HG02610 (cell line): ENCODE measurements around the gene RPUSD1.
"Not testable (repeated sequence)": the region's sequence is repeated elsewhere in the genome, so short reads cannot be mapped to it uniquely, and the experiment has no call there.

Experiments used
- ATAC-seq: cut with Tn5 transposase; IDR thresholded peaks from one replicate; pipeline ENCODE4 v1.9.1; 2021; ENCODE audit warnings: mild to moderate bottlenecking, moderate library complexity; ENCODE audit not compliant: unreplicated experiment

Gene RPUSD1

GRCh38 chr16:768428-768827, 19.8 kb downstream of the RPUSD1 start:
- ATAC-seq, result no peak

GRCh38 chr16:767743-768235, 20.4 kb downstream of the RPUSD1 start:
- ATAC-seq, result no peak

GRCh38 chr16:766820-767640, 21.2 kb downstream of the RPUSD1 start:
- ATAC-seq, result no peak

- ATAC-seq, result no peak
These were observed 22.0 kb downstream of the RPUSD1 start for GRCh38 chr16:766008-766819.

- no peak for ATAC-seq
These were observed 22.7 kb downstream of the RPUSD1 start for GRCh38 chr16:765488-765865.

GRCh38 chr16:764848-765487, 23.2 kb downstream of the RPUSD1 start:
- ATAC-seq, result no peak

- ATAC-seq, result no peak
These were observed 23.9 kb downstream of the RPUSD1 start for GRCh38 chr16:764184-764750.

GRCh38 chr16:763369-764183, 24.6 kb downstream of the RPUSD1 start:
- no peak for ATAC-seq

- no peak for ATAC-seq
These were observed 25.4 kb downstream of the RPUSD1 start for GRCh38 chr16:762595-763268.

GRCh38 chr16:761625-762513, 26.3 kb downstream of the RPUSD1 start:
- no peak for ATAC-seq

GRCh38 chr16:760545-761343, 27.4 kb downstream of the RPUSD1 start, which contains the start of gene MSLN:
Gene MSLN, plus strand, starts transcription at chr16:760734. Its CDS starts 1,947 bp downstream, at chr16:762681.
- ATAC-seq, result no peak

- no peak for ATAC-seq
These were observed 28.1 kb downstream of the RPUSD1 start for GRCh38 chr16:760065-760464.

- ATAC-seq, result no peak
These were observed 28.9 kb downstream of the RPUSD1 start for GRCh38 chr16:759110-759910.

- no peak for ATAC-seq
These were observed 31.8 kb downstream of the RPUSD1 start for GRCh38 chr16:756428-756827.

- no peak for ATAC-seq
These were observed 33.5 kb downstream of the RPUSD1 start for GRCh38 chr16:754656-755055.

GRCh38 chr16:754121-754607, 34.0 kb downstream of the RPUSD1 start:
- not testable (repeated sequence) for ATAC-seq

GRCh38 chr16:752007-752312, 36.2 kb downstream of the RPUSD1 start:
- no peak for ATAC-seq
